Omental fat pad (tissue), 4 donors: ENCODE measurements around the gene CNKSR3. TPM values are rescaled to one million over a fixed set of nuclear protein-coding genes. Genes with fewer than 3 reads are reported as not detected.
"Not testable (repeated sequence)": the region's sequence is repeated elsewhere in the genome, so short reads cannot be mapped to it uniquely, and the experiment has no call there.

ENCODE experiments used
- ATAC-seq: fragments of 150-250 bp; one replicate; pipeline ENCODE4 v1.9.1; 2016; ENCODE audit warnings: mild to moderate bottlenecking, moderate library complexity; ENCODE audit not compliant: low FRiP score
- DNase-seq: peaks from one replicate; pipeline ENCODE4 v3.0.0-alpha.2; 2019; ENCODE audit warnings: low spot score
- total RNA-seq, 4 donors: library from RNA; depleted of rRNA; stranded (reverse); fragments of >200 nt; gene quantifications; one replicate each; pipeline ENCODE4 v1.1.0, GENCODE V29; 2016
- TF ChIP-seq, protein P1 (sequence below), 3 donors: fragments of 450-650 bp; IDR thresholded peaks; one replicate each; pipeline ENCODE4 v1.5.1; 2016 to 2017; ENCODE audit warnings: antibody characterized with exemption in 3 of 3, mild to moderate bottlenecking in 3 of 3, moderate library complexity in 2 of 3

CNKSR3 gene
- total RNA-seq, 4 donors from 2014 or later, result 3.9 to 13.8 (median 5.5) TPM

DNA sequence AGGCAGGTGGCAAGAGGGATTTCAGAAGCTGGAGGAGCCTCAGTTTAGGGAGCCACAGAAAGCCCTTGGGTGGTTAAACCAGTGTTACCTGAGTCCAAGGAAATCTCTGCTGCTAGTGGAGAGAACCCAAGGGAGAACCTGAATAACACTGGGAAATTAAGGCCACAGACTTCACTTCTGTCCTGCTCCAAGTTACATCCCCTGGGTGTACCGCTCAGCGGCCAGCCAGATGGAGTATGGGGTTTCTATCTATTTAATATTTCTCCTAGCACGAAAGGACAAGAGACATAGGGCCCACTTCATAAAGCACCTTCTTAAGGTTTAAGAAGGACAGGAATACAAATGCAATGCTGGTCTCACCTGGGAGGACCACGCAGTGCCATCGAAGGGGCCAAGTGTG, 5.8 kb upstream of the CNKSR3 start:
- ATAC-seq (no peak), DNase-seq (no peak)
- TF ChIP-seq, protein P1, sequence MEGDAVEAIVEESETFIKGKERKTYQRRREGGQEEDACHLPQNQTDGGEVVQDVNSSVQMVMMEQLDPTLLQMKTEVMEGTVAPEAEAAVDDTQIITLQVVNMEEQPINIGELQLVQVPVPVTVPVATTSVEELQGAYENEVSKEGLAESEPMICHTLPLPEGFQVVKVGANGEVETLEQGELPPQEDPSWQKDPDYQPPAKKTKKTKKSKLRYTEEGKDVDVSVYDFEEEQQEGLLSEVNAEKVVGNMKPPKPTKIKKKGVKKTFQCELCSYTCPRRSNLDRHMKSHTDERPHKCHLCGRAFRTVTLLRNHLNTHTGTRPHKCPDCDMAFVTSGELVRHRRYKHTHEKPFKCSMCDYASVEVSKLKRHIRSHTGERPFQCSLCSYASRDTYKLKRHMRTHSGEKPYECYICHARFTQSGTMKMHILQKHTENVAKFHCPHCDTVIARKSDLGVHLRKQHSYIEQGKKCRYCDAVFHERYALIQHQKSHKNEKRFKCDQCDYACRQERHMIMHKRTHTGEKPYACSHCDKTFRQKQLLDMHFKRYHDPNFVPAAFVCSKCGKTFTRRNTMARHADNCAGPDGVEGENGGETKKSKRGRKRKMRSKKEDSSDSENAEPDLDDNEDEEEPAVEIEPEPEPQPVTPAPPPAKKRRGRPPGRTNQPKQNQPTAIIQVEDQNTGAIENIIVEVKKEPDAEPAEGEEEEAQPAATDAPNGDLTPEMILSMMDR (IDR thresholded peaks at IDR 0.05), result no peak

DNA sequence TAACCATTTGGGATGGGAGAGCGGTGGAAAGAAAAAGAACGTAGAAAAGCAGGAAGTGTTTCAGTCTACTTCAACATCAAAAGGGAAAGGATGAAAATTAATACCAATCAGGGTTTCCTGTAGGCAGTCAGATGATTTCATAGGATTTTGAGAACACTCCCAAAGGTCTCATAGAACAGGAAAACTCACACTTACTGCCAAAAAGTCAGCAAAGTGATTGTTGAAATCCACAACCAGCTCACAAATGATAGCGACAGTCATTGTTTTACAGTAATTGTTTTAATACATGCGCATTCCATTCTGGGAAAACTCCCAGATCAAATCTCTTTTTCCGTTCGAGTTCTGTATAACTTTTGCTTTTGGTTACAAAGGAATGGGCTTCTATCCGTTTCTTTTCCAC, 5.3 kb upstream of the CNKSR3 start:
- TF ChIP-seq, protein P1 (IDR thresholded peaks at IDR 0.05), result no peak
- ATAC-seq, result no peak
- no peak for DNase-seq

DNA sequence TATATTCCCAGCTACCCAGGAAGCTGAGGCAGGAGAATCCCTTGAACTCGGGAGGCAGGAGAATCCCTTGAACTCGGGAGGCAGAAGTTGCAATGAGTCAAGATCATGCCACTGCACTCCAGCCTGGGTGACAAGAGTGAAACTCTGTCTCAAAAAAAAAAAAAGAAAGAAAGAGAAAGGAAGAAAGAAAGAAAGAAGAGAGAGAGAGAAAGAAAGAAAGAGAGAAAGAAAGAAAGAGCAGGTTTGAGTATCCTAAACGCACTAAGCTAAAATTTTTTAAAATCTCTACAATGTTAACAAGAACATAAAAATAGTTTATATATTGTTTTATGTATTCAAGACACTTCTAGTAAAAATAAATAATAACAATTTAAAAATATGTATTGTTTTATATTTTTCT, 4.6 kb upstream of the CNKSR3 start:
- ATAC-seq, DNase-seq: not testable (repeated sequence)

DNA sequence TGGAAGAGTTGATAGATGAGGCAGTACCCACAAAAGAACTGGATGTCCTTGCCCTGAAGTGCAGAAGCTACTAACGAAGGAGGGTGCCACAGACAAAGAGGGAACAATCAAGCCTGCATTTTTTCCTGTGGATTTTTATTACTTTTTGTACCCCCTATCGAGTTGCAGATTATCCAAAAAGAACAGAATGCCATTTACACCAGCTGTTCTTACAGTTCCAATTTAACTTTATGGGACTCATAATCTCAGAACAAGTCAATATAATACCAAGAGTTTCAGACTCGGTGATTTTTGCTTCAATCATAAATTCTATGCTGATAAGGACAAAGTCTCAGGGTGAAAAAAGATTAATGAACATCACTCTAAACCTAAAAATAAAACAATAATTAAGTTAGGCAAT, 4.0 kb upstream of the CNKSR3 start:
- TF ChIP-seq, protein P1 (IDR thresholded peaks at IDR 0.05), result no peak
- ATAC-seq (no peak), DNase-seq (no peak)

DNA sequence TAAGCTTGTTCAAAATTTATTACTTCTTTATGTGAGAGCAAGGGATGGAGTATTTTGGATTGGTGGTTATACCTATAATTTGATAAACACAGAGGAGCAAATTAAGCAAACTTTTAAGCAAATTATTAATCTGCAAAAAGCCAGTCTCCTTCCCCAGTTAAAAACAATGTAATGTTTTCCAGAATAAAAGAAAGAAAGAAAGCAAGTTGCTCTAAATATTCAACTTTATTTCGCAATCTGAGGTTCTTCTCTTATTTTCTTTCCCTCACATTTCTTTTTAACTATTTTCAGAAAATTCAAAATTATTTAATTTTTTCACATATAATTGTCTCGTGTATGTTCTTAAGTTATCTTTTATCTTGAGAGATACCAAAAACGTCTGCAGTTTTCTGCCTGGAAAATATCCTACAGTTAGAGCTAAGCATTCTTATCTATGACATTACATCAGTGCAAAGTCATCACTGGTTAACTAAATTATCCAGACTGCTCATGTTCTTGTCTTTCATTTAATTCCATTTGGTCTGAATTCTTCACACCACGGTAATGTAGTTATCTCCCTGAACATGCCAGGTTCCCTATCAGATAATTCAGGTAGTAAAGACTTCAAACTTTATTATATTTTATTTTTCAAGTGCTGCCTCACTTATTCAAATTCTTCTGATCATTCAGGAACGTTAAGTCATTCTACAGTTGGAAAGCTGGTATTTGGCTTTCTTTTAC, 3.3 kb upstream of the CNKSR3 start:
- no peak for DNase-seq
- ATAC-seq, result no peak
- TF ChIP-seq, protein P1 (IDR thresholded peaks at IDR 0.05), result no peak

DNA sequence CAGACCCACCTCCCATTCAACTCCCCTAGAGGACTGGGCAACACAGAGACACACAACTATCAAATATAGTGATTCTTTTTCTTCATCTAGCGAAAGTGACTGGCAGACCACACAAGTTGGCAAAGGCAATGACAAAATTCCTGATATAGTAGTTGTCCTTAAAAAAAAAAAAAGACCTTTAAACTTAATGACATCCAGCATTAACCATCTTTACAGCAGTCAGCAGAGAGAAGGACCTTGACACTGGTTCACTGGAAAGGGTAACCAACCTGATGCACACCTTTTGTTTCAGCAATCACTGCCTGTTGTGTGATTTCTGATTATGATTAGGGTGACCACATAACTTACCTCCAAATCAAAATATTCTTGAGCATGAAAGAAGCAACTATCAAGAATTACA, 1.7 kb upstream of the CNKSR3 start:
- DNase-seq, result no peak
- TF ChIP-seq, protein P1 (IDR thresholded peaks at IDR 0.05), result no peak
- no peak for ATAC-seq

DNA sequence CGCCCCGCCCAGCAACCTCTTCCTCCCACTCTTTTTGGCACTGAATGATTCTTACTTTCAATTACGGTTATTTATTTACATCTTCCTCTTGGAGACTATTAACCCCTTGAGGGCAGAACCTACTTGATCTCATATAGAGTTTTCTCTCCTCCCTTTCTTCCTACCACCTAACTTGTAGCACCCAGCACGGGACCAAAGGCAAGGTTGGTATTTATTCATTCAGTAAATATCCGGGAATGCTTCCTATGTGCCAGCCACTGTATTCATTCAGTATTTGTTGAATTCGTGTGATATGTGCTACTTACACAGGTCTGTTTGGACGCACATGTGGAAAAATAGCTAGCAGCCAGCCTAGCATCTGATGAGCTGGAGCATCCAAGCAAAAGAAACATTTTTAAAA, 1.3 kb upstream of the CNKSR3 start:
- ATAC-seq (no peak), DNase-seq (no peak)
- TF ChIP-seq, protein P1 (IDR thresholded peaks at IDR 0.05), result no peak
